Liver (tissue), 9 donors: Measurements from ENCODE around the gene TSHZ2. TPM values are rescaled to one million over a fixed set of nuclear protein-coding genes. Genes with fewer than 3 reads are reported as not detected.

ENCODE experiments used
- DNase-seq: peaks from one replicate; pipeline ENCODE4 v3.0.0-alpha.2; 2017; ENCODE audit warnings: low spot score
- H3K27ac ChIP-seq, 2 donors: one replicate each; pipeline ENCODE4 v1.7.0; 2013; ENCODE audit warnings: inconsistent platforms in 2 of 2, low read length in 2 of 2, control low read depth in 1 of 2, low read depth in 1 of 2, mild to moderate bottlenecking in 1 of 2
- H3K27me3 ChIP-seq, 4 donors: one replicate each; pipeline versions ENCODE4 v1.6.1 to v1.7.0; 2013; ENCODE audit warnings: low read length in 3 of 4, inconsistent platforms in 1 of 4, mild to moderate bottlenecking in 1 of 4, moderate library complexity in 1 of 4; ENCODE audit not compliant: control insufficient read depth in 4 of 4, insufficient read depth in 4 of 4
- H3K36me3 ChIP-seq, 4 donors: one replicate each; pipeline versions ENCODE4 v1.6.1 to v1.7.0; 2013; ENCODE audit warnings: low read length in 3 of 4, mild to moderate bottlenecking in 3 of 4, low read depth in 1 of 4, moderate library complexity in 1 of 4; ENCODE audit not compliant: control insufficient read depth in 4 of 4, insufficient read depth in 3 of 4
- H3K4me1 ChIP-seq, 4 donors: one replicate each; pipeline versions ENCODE4 v1.6.1 to v1.7.0; 2013; ENCODE audit warnings: low read length in 3 of 4, mild to moderate bottlenecking in 3 of 4, moderate library complexity in 1 of 4; ENCODE audit not compliant: control insufficient read depth in 4 of 4, insufficient read depth in 4 of 4
- H3K4me3 ChIP-seq, 3 donors: one replicate each; pipeline versions ENCODE4 v1.6.1 to v1.7.0; 2013; ENCODE audit warnings: low read length in 3 of 3, control low read depth in 1 of 3, low read depth in 1 of 3, mild to moderate bottlenecking in 1 of 3
- H3K9ac ChIP-seq, 2 donors: one replicate each; pipeline ENCODE4 v1.7.0; 2013; ENCODE audit warnings: low read length in 2 of 2, mild to moderate bottlenecking in 2 of 2, moderate library complexity in 2 of 2, control low read depth in 1 of 2, low read depth in 1 of 2
- H3K9me3 ChIP-seq, 4 donors: one replicate each; pipeline versions ENCODE4 v1.6.1 to v1.7.0; 2013; ENCODE audit warnings: low read length in 3 of 4; ENCODE audit not compliant: control insufficient read depth in 4 of 4
- ATF3 ChIP-seq: IDR thresholded peaks from 2 replicates; pipeline ENCODE4 v1.6.1; 2016; ENCODE audit warnings: antibody characterized with exemption
- CTCF ChIP-seq: fragments of 150-350 bp; IDR thresholded peaks from 2 replicates; pipeline ENCODE4 v1.5.1; 2017; ENCODE audit warnings: improper control_type of control experiment, low read depth, low read length; ENCODE audit not compliant: missing input control
- FOXA1 ChIP-seq: IDR thresholded peaks from 2 replicates; pipeline ENCODE4 v1.6.1; 2016; ENCODE audit warnings: antibody characterized with exemption
- FOXA2 ChIP-seq: IDR thresholded peaks from 2 replicates; pipeline ENCODE4 v1.6.1; 2016; ENCODE audit warnings: antibody characterized with exemption
- HNF4A ChIP-seq, 2 donors: conservative IDR thresholded peaks; 2 replicates each; pipeline ENCODE4 v1.6.1; 2016; ENCODE audit warnings: antibody characterized with exemption in 2 of 2, mild to moderate bottlenecking in 2 of 2
- HNF4G ChIP-seq: IDR thresholded peaks from 2 replicates; pipeline ENCODE4 v1.6.1; 2016; ENCODE audit warnings: antibody characterized with exemption
- JUND ChIP-seq, 2 donors: IDR thresholded peaks; 2 replicates each; pipeline ENCODE4 v1.6.1; 2016; ENCODE audit warnings: antibody characterized with exemption in 2 of 2
- MAX ChIP-seq: IDR thresholded peaks from 2 replicates; pipeline ENCODE4 v1.6.1; 2016; ENCODE audit warnings: antibody characterized with exemption
- NR2F2 ChIP-seq: IDR thresholded peaks from 2 replicates; pipeline ENCODE4 v1.6.1; 2016; ENCODE audit warnings: antibody characterized with exemption
- RAD21 ChIP-seq, 2 donors: IDR thresholded peaks; 2 replicates each; pipeline ENCODE4 v1.6.1; 2016; ENCODE audit warnings: antibody characterized with exemption in 2 of 2, mild to moderate bottlenecking in 2 of 2
- REST ChIP-seq: IDR thresholded peaks from 2 replicates; pipeline ENCODE4 v1.6.1; 2016; ENCODE audit warnings: antibody characterized with exemption, mild to moderate bottlenecking
- RXRA ChIP-seq, 2 donors: IDR thresholded peaks; 2 replicates each; pipeline ENCODE4 v1.6.1; 2017 to 2018; ENCODE audit warnings: antibody characterized with exemption in 2 of 2, mild to moderate bottlenecking in 1 of 2
- TAF1 ChIP-seq: conservative IDR thresholded peaks from 2 replicates; pipeline ENCODE4 v1.6.1; 2016; ENCODE audit warnings: antibody characterized with exemption, mild to moderate bottlenecking
- YY1 ChIP-seq: IDR thresholded peaks from 2 replicates; pipeline ENCODE4 v1.6.1; 2016; ENCODE audit warnings: antibody characterized with exemption, mild to moderate bottlenecking
- WGBS: extraction: QIAGEN DNeasy Blood & Tissue Kit; methylation state at CpG from one replicate; pipeline ENCODE4 v1.1.7; 2013; 5-methylcytosine and 5-hydroxymethylcytosine counted together
- polyA plus RNA-seq, 2 donors: library from polyadenylated mRNA; stranded (reverse) in 1 of 2; unstranded in 1 of 2; fragments of 200-250 nt in 1 of 2; fragments of >200 nt in 1 of 2; fragmentation: Nextera tagmentation in 1 of 2; extraction: Ambion mirVana in 1 of 2; gene quantifications; one replicate each; pipeline versions ENCODE4 v1.2.1 to v1.2.3, GENCODE V29; 2013 to 2015
- total RNA-seq, 2 donors: library from RNA; depleted of rRNA; stranded (reverse); fragments of >200 nt; gene quantifications; one replicate each; pipeline ENCODE4 v1.2.3, GENCODE V29; 2014
- donor health status: healthy.
- donor health status: healthy.
- donor health status: healthy.
- donor health status: healthy.
- donor health status: healthy.

Gene TSHZ2
- total and polyA plus RNA-seq, 4 donors, result 2.9 to 11.3 (median 7.8) TPM

GRCh38 chr20:53174454-53174853 is 202.3 kb downstream of the TSHZ2 start:
- DNase-seq, result no peak
- Histone ChIP-seq H3K36me3 (no peaks in the 10 kb centered on the region), H3K4me1 (no peaks in the 10 kb centered on the region), H3K27ac (no peak overlapping the region), H3K9ac (no peak overlapping the region), H3K4me3 (no peak overlapping the region), H3K27me3 (no peaks in the 10 kb centered on the region), H3K9me3 (no peaks in the 10 kb centered on the region)
- WGBS, result 91% methylated on average over 3 of the region's 3 CpGs
- TF ChIP-seq CTCF (no peak), MAX (no peak), RXRA (IDR thresholded peaks at IDR 0.05) (no peak), FOXA1 (no peak), HNF4G (no peak), FOXA2 (no peak), NR2F2 (no peak), TAF1 (no peak), ATF3 (no peak), HNF4A (conservative IDR thresholded peaks at IDR 0.05) (no peak), JUND (IDR thresholded peaks at IDR 0.05) (no peak), REST (no peak)

- Histone ChIP-seq H3K9ac (no peak overlapping the region), H3K4me1 (no peaks in the 10 kb centered on the region), H3K36me3 (no peaks in the 10 kb centered on the region), H3K27ac (no peak overlapping the region), H3K27me3 (no peaks in the 10 kb centered on the region), H3K4me3 (no peak overlapping the region), H3K9me3 (no peaks in the 10 kb centered on the region)
- WGBS, result 85% methylated on average over 12 of the region's 12 CpGs
- TF ChIP-seq NR2F2 (no peak), YY1 (no peak), TAF1 (no peak), REST (no peak), FOXA1 (no peak), RAD21 (IDR thresholded peaks at IDR 0.05) (no peak)
- DNase-seq, result no peak
Measured at GRCh38 chr20:53175135-53175780, 203.1 kb downstream of the TSHZ2 start.
